Sciatic nerve (tissue), 2 donors: ENCODE data around the gene MOB3B. TPM values are rescaled to one million over a fixed set of nuclear protein-coding genes. Genes with fewer than 3 reads are reported as not detected.
"Not testable (repeated sequence)": the region's sequence is repeated elsewhere in the genome, so short reads cannot be mapped to it uniquely, and the experiment has no call there.

ENCODE experiments used
- ATAC-seq: fragments of 200-7000 bp; cut with Tn5 transposase; one replicate; pipeline ENCODE4 v1.9.1; 2020; ENCODE audit warnings: mild to moderate bottlenecking, moderate library complexity
- DNase-seq: peaks from one replicate; pipeline ENCODE4 v3.0.0-alpha.2; 2020; ENCODE audit warnings: low spot score
- intact Hi-C: fragments of 100-400 bp; cut with DNase I; formaldehyde crosslinking; loops from one replicate; pipeline ENCODE4 v1.14.2; 2022
- total RNA-seq: library from RNA; stranded (reverse); fragmentation: NEBNext Ultra II Directional; extraction: Animal tissue kit (Norgen Biotek cat#: 25700); gene quantifications from one replicate; pipeline ENCODE4 v1.2.1, GENCODE V29; 2021
- donor health status: DM: no; HTN: no; CAD: no.
- donor health status: DM: no; HTN: no; CAD: no.

The MOB3B gene
- total RNA-seq, 1 donor from 2014 or later = 14.9 TPM

GRCh38 chr9:27437652-27438373 is 91.8 kb downstream of the MOB3B start:
- ATAC-seq = no peak
- no peak for DNase-seq
- intact Hi-C loops = no loop called here

- no peak for ATAC-seq
- intact Hi-C loops = no loop called here
- DNase-seq = no peak
Observed at GRCh38 chr9:27436234-27436633, 93.4 kb downstream of the MOB3B start.

- ATAC-seq (peak; percentile 71), DNase-seq (no peak)
- intact Hi-C loops = no loop called here
Observed at GRCh38 chr9:27433631-27434325, 95.8 kb downstream of the MOB3B start.

- intact Hi-C loops = no loop called here
- ATAC-seq (no peak), DNase-seq (no peak)
Observed at GRCh38 chr9:27432308-27432707, 97.3 kb downstream of the MOB3B start.

GRCh38 chr9:27431543-27432147 is 98.0 kb downstream of the MOB3B start:
- no peak for DNase-seq
- intact Hi-C loops = no loop called here
- ATAC-seq = peak; percentile 41

DNA sequence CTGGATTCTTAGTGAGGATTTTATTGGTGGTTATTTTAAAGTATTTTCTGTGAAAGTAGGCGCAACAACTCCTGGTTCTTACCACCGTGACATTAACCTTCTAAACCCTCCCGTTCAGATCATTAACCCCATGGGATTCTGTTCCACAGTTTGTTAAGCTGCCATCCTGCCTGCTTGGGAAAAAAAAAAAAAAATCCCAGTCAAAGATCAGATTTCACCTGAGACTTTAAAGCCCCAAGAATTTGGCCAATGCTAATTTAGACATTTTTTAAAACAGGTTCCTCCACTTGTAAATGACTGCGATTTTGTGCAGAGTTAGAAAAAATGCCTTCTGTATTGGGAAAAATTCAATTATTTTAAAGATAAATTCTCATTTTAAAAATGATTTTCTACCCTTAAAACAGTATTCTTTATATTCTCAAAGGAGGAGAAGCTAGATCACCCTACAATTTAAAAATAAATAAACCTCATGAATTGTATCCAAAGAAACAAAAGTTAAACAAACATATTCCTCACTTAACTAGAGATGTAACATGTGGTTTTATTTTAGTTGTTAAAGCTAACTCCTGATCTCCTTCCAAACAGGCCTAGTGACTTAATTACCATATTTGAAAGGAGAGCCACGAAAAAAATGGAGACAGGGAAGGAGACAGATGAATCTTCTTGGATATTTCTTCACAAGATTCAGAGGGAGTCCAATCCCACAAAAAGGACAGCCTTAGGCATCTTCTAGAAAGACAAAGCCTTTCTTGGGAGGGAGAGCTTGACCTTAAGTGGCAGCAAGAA is 98.7 kb downstream of the MOB3B start:
- DNase-seq = no peak
- peak; percentile 16 for ATAC-seq
- intact Hi-C loops = no loop called here

DNA sequence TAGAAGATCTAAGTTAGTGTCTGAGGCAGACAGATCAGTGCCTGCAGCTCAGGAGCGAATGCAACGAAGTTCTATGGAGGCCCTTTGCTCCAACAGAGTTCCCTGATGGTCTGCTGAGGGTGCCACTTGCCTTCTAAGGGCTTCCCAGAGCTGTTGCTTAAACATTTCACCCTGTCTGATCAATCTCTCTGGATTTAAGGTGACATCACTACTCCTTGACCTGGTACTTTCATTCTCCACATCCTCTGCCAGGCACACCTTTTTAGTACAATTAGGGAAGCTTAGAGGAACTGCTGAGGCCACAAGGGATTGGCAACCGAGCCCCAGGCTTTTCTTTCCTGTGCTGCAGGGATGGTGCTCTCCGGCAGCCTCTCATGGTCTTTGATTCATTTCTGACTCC is 99.7 kb downstream of the MOB3B start:
- ATAC-seq = no peak
- no peak for DNase-seq
- intact Hi-C loops = no loop called here

DNA sequence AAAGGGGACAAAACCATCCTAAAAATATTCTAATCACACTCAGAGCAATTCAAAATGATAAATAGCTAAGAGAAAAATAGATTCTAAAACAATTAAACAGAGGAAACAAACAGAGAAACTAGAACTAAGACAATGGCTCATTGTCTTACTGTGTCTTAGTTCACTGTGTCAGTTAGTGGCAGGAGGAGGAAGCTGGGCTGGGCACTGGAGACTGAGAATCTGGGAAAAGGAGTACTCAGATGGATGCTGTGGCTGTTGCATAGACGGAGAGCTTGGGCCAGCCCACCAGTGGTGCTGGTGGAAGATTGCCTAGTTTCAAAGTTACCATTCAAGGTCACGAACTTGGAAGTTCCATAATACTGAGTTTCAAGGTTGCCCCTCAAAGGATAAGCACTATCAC is 100.2 kb downstream of the MOB3B start:
- ATAC-seq (no peak), DNase-seq (no peak)
- intact Hi-C loops = no loop called here

- ATAC-seq = no peak
- DNase-seq = no peak
- intact Hi-C loops = no loop called here
Observed at GRCh38 chr9:27428551-27428950, 101.1 kb downstream of the MOB3B start.

- no peak for DNase-seq
- no peak for ATAC-seq
- intact Hi-C loops = no loop called here
Observed at GRCh38 chr9:27427272-27427643, 102.4 kb downstream of the MOB3B start.

DNA sequence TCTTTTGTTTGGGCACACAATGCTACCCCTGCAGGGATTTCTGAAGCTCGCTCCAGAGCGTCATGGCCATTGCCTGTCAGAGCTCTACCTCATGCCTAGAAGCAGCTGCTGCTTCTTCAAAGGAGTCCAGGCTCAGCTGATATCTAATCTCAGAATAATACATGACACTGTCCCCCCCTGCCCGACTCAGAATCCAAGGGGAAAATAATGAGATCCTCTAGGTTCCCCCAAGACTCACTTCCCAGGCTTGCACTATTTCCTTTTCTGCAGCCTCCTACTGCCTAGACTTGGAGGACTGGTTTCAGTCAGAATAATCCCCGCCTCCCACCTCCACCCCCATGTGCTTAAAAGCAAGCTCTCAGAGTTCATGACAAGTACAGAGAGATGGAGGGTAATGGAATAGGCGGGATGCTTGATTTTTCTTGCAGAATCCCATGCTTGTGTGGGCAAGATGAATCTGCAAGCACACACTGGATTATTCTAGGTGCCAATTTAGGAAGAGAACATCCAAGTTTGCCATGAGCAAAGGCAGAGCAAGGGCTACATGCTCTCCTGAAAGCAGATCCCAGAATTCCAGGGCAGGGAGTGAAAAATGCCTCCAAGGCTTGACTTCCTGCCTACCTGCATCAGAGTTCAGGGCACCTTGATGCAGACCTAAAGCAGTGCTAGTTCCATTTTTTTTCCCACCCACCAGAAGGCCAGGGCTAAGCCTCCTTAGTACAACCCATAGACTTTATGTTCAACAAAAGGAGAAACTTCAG is 102.9 kb downstream of the MOB3B start:
- intact Hi-C loops = no loop called here
- no peak for ATAC-seq

DNA sequence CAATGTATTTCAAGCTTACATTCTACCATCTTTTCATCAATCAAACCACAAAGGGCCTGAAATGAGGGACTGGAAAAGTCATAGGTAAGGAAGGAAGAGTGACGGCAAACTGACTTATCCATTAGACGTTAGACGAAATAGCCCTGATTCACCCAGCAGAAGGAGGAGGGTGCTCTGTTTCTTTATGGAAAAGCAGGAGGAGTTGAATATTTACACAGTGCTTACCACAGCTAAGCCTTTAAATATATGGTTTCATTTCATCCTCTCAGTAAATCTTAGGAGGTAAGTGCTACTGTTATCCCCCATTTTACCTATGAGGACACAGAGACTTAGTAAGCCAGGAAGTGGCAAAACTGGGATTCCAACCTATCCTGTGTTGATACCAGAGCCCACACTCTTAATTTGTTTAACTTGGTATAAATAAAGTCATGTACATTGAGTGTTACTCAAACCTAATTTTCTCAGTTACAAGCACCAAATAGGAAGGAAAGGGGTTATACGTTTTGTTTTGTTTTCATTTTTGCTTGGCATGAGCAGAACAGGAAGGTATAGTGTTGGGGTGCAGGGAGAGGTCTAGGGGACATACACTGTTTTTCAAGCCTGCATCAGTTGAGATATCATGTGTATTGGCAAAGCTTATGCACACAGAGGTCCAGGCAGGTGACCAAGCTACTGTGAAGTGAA is 103.6 kb downstream of the MOB3B start:
- ATAC-seq (no peak), DNase-seq (no peak)
- intact Hi-C loops = no loop called here

More for the DNA sequence above, 102.9 kb downstream of the MOB3B start:
- no peak for DNase-seq

GRCh38 chr9:27423915-27424710 is 105.5 kb downstream of the MOB3B start:
- ATAC-seq = no peak
- intact Hi-C loops = no loop called here
- DNase-seq = no peak

DNA sequence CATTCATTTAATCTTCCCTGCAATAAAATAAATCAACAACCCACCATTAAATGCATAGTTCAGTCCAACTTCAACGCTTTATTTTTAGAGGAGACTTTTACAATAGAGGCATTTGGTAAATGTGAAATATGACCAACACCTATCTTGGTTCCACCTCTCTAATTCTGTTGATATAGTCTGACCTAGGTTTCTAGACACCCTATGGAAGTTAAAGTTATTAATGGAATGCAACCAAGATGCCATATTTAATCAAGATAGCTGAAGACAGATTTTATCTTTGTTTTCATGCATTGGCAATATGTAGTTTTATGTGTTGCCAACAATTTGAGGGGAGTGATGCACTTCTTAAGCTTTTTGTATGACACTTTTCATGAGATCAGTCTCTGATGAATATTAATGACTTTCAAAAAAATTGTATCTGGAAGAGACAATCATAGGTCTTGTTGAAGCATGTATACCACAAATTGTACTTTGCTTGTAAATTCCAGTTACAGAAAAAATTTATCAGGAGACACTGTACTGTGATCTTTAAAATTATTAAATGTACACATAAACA is 107.3 kb downstream of the MOB3B start:
- ATAC-seq = no peak
- intact Hi-C loops = no loop called here

DNA sequence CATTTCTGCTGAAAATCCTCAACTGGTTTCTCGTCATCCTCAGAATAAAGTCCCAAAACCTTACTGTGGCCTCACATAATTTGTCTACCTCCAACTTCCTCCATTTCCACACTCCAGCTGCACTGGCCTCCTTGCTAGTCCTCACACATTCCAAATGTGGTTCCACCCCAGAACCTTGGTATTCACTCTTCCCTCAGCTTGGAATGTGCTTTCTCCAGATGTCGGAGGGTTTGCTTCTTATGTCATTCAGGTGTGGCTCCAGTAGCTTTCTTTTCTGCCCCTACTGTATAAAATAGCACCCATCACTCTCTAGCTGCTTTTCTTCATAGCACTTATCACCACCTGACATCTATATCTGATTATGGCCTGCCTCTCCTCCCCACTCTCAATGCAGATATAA is 108.0 kb downstream of the MOB3B start:
- no peak for DNase-seq
- intact Hi-C loops = no loop called here
- ATAC-seq = no peak

More for the DNA sequence above, 107.3 kb downstream of the MOB3B start:
- no peak for DNase-seq

- ATAC-seq, DNase-seq, intact Hi-C loops: not testable (repeated sequence)
Observed at GRCh38 chr9:27419558-27419957, 110.1 kb downstream of the MOB3B start.

DNA sequence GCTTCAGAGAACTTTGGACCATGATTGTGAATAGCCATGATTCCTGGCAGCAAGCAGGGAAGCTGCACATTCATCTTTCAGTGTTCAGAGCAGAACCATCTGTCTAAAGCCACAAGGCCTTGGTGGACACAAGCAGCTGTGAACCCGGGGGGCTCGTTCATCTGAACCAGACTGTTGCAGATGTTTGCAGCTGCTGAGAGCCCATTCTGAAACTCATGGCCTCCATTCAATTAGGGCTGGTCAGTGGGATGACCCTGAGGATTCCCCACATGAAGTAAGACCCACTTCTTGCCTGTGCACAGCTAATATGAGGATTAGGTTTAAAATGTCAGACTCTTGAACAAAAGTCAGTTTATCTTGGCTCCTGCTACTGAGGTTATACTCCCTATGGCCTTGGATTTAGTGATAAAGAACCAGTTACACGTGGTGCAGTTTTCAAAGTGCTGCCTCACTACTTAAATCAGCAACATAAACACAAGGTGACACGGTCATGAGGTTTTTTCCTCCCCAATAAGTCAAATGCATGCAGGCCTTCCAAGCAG is 115.3 kb downstream of the MOB3B start:
- intact Hi-C loops = no loop called here
- DNase-seq (peak; percentile 68), ATAC-seq (peak; percentile 94)
